ENCODE data around the gene TNS3. TPM values are rescaled to one million over a fixed set of nuclear protein-coding genes. Genes with fewer than 3 reads are reported as not detected.

Gene TNS3
- total RNA-seq, 2 experiments from 2014 or later, result not detected

GRCh38 chr7:47498229-47499056 lies 83.5 kb downstream of the TNS3 start:
- ChIA-PET CTCF (interaction anchor here (0.6 kb wide), 1 partner anchor 1332 kb away, joined by 3 read pairs; no protein-coding TSS in a partner anchor), POLR2A (no interaction called here)
- no peak overlapping the region for H3K27ac Mint-ChIP-seq
- no peak overlapping the region for H3K4me3 Mint-ChIP-seq
- H3K27me3 Mint-ChIP-seq, result peaks cover 8% of the 10 kb centered on the region
- no peaks in the 10 kb centered on the region for H3K4me1 Mint-ChIP-seq
- H3K36me3 Mint-ChIP-seq (ENCODE audit: low read depth), result no peaks in the 10 kb centered on the region
- no peak for DNase-seq
- H3K9me3 Mint-ChIP-seq, result no peaks in the 10 kb centered on the region

GRCh38 chr7:47497367-47498096 lies 84.4 kb downstream of the TNS3 start:
- no peak overlapping the region for H3K27ac Mint-ChIP-seq
- peaks cover 8% of the 10 kb centered on the region for H3K27me3 Mint-ChIP-seq
- no peaks in the 10 kb centered on the region for H3K4me1 Mint-ChIP-seq
- H3K36me3 Mint-ChIP-seq (ENCODE audit: low read depth), result no peaks in the 10 kb centered on the region
- POLR2A ChIA-PET, result no interaction called here
- H3K4me3 Mint-ChIP-seq, result no peak overlapping the region
- no peak for DNase-seq
- CTCF ChIA-PET, result no interaction called here
- no peaks in the 10 kb centered on the region for H3K9me3 Mint-ChIP-seq

DNA sequence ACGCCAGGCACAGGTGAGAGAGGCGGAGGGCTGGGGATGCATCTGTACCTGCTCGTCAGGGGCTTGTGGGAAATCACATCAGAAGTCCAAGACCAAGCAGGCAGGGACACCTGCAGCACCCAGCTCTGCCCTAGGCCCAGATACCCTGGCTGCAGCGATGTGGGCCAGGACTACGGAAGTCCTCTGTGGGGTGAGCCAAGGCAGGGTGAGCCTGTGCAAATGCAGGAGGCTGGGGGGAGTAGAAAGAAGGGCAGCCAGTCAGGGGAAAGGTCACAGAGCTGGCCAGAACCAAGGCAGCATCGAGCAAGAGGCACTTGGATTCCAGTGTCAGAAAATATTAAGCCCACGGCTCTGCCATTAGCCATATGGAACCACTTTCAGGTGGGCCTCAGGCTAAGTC lies 85.2 kb downstream of the TNS3 start:
- no peaks in the 10 kb centered on the region for H3K9me3 Mint-ChIP-seq
- DNase-seq, result no peak
- POLR2A ChIA-PET, result no interaction called here
- H3K27me3 Mint-ChIP-seq, result peaks cover 8% of the 10 kb centered on the region
- H3K27ac Mint-ChIP-seq, result no peak overlapping the region
- H3K4me3 Mint-ChIP-seq, result no peak overlapping the region
- H3K36me3 Mint-ChIP-seq (ENCODE audit: low read depth), result no peaks in the 10 kb centered on the region
- CTCF ChIA-PET, result no interaction called here
- H3K4me1 Mint-ChIP-seq, result no peaks in the 10 kb centered on the region

- no peaks in the 10 kb centered on the region for H3K4me1 Mint-ChIP-seq
- no peak for DNase-seq
- no peaks in the 10 kb centered on the region for H3K9me3 Mint-ChIP-seq
- no peak overlapping the region for H3K4me3 Mint-ChIP-seq
- H3K27ac Mint-ChIP-seq, result no peak overlapping the region
- H3K36me3 Mint-ChIP-seq (ENCODE audit: low read depth), result no peaks in the 10 kb centered on the region
- CTCF ChIA-PET, result no interaction called here
- POLR2A ChIA-PET, result no interaction called here
- peaks cover 8% of the 10 kb centered on the region for H3K27me3 Mint-ChIP-seq
These were observed 85.8 kb downstream of the TNS3 start for GRCh38 chr7:47496056-47496665.

DNA sequence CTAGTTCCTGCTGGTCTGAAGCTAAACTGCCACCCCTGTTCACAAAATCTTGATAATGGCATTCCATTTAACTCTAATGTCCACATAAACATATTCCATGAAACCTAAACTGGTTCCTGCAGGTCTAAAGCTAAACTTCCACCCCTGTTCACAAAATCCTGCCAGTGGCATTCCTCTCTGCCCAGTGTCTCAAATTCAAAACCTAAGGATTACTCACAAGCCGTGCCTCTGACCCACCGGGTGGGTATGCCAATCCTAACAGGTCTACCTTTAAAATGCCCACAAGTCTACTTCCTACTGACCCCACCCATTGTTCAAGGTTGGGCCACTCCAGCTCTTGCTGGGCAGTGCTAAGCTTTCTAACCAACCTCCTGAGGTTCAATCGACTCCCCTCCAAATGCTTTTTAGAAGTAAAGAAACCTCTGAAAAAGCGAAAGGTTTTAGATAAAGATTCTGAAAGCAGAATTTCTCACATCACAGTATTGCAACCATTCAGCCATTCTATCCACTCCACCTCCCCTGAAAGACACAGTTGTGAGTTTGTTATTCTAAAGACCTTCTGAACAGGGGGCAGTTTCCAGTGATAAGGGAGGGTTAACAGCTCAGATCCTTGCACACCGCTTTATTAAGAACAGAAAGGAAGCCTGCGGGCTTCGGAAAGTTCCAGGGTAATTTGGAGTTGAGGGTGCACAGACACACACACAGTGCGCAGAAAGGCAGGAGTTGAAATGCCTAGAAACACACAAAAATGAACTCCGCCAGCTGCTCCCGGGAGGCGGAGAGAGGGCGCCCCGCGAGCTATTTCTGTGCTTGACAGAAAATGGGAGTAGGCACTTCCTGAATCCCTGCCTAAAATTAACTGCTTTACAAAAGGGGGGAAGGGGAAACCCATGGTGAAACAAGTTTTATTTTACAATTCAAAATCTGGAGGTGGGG lies 87.7 kb downstream of the TNS3 start:
- Mint-ChIP-seq H3K27me3 (peaks cover 8% of the 10 kb centered on the region), H3K27ac (no peak overlapping the region), H3K36me3 (ENCODE audit: low read depth) (no peaks in the 10 kb centered on the region), H3K4me3 (no peak overlapping the region), H3K9me3 (no peaks in the 10 kb centered on the region), H3K4me1 (no peaks in the 10 kb centered on the region)
- ChIA-PET POLR2A (no interaction called here), CTCF (interaction anchor here (0.6 to 0.7 kb wide), 2 partner anchors 9 to 320 kb away, joined by 3 read pairs; no protein-coding TSS in a partner anchor)
- DNase-seq, result no peak

GRCh38 chr7:47492716-47493325 lies 89.1 kb downstream of the TNS3 start:
- Mint-ChIP-seq H3K4me3 (no peak overlapping the region), H3K4me1 (no peaks in the 10 kb centered on the region), H3K27ac (no peak overlapping the region), H3K9me3 (no peaks in the 10 kb centered on the region), H3K27me3 (peaks cover 8% of the 10 kb centered on the region), H3K36me3 (ENCODE audit: low read depth) (no peaks in the 10 kb centered on the region)
- no peak for DNase-seq
- POLR2A ChIA-PET, result no interaction called here
- CTCF ChIA-PET, result interaction anchor here (0.9 kb wide), 1 partner anchor 117 kb away, joined by 4 read pairs; no protein-coding TSS in a partner anchor

DNA sequence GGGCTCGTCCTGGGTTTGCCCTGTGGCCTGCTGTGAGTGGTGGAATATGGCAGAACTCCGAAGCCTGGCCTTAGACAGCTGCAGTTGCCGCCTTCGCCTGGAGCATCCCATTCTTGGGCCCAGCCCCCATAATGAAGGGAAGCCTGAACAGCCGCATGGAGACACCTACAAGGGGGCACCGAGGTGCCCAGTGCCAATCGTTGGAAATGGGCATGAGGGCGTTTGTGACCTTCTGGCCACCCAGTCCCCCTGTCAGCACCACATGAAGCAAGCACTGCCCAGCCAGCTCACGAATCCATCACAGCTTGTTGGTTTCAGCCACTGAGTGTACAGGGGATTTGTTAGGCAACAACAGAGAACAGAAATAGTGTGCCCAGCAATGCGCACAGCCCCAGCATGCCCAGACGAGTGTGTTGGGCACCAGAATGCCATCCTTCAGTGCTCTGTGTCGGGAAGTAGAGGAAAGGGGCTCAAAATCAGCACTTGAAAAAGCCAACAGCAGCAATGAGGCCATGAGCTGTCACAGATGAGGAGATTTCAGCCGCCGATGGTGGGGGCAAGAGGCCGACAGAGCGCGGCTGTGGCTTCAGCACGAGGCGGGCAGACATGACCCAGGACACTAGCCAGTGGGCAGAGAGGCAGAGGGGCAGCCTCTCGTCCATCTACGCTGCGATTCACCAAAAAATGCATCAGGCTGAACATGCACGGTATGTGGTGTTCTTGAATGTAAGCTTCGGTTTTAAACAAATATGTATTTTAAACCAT lies 91.2 kb downstream of the TNS3 start:
- POLR2A ChIA-PET, result no interaction called here
- Mint-ChIP-seq H3K27ac (no peak overlapping the region), H3K27me3 (peaks cover 8% of the 10 kb centered on the region), H3K9me3 (no peaks in the 10 kb centered on the region), H3K36me3 (ENCODE audit: low read depth) (no peaks in the 10 kb centered on the region), H3K4me3 (no peak overlapping the region), H3K4me1 (no peaks in the 10 kb centered on the region)
- DNase-seq, result no peak
- CTCF ChIA-PET, result no interaction called here

DNA sequence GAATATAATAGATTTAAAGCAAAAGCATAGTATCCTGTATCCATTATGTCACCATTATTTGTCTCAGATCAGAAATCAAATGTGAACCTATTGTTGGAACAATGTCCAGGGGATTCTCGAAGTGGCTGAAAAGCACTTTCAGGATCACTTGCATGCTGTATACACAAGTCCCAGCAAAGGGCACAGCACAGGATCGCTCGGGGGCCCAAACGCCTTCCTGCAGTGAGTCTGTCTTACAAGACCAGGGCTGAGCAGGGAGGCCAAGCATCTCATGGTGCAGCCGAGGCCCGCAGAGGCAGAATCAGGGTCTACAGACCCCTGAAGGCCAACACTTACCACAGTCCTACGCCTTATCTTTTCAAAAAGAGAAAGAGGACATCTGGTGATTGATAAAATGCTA lies 92.3 kb downstream of the TNS3 start:
- CTCF ChIA-PET, result no interaction called here
- Mint-ChIP-seq H3K4me1 (no peaks in the 10 kb centered on the region), H3K36me3 (ENCODE audit: low read depth) (no peaks in the 10 kb centered on the region), H3K4me3 (no peak overlapping the region), H3K9me3 (no peaks in the 10 kb centered on the region), H3K27ac (no peak overlapping the region), H3K27me3 (peaks cover 5% of the 10 kb centered on the region)
- POLR2A ChIA-PET, result no interaction called here
- DNase-seq, result no peak

DNA sequence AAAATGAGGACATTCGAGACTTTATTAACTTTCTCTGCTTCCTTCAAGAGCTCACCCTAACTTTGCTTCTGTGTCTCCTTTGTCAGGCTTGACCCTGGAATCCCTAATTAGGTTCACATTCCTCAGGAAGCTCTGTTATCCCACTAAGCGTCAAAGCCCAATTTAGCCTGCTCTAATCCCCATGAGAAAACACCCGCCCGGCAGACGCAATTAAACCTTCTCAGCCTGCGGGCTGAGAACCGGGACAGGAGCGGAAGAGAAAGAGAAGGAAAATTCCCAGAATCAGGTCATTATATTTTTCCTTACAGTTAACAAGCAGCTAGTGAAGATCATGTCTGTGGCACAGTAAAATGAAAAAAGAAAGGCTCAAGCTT lies 93.0 kb downstream of the TNS3 start:
- peaks cover 2% of the 10 kb centered on the region for H3K27me3 Mint-ChIP-seq

GRCh38 chr7:47488201-47488968 lies 93.5 kb downstream of the TNS3 start:
- H3K4me3 Mint-ChIP-seq, result no peak overlapping the region
- H3K27ac Mint-ChIP-seq, result no peak overlapping the region
- H3K27me3 Mint-ChIP-seq, result no peaks in the 10 kb centered on the region
- ChIA-PET POLR2A (no interaction called here), CTCF (no interaction called here)
- no peaks in the 10 kb centered on the region for H3K9me3 Mint-ChIP-seq
- H3K4me1 Mint-ChIP-seq, result no peaks in the 10 kb centered on the region
- H3K36me3 Mint-ChIP-seq (ENCODE audit: low read depth), result no peaks in the 10 kb centered on the region
- DNase-seq, result no peak

More for the DNA sequence above, 93.0 kb downstream of the TNS3 start:
- Mint-ChIP-seq H3K36me3 (ENCODE audit: low read depth) (no peaks in the 10 kb centered on the region), H3K4me1 (no peaks in the 10 kb centered on the region), H3K27ac (no peak overlapping the region), H3K9me3 (no peaks in the 10 kb centered on the region), H3K4me3 (no peak overlapping the region)
- CTCF ChIA-PET, result no interaction called here
- DNase-seq, result no peak
- POLR2A ChIA-PET, result no interaction called here

DNA sequence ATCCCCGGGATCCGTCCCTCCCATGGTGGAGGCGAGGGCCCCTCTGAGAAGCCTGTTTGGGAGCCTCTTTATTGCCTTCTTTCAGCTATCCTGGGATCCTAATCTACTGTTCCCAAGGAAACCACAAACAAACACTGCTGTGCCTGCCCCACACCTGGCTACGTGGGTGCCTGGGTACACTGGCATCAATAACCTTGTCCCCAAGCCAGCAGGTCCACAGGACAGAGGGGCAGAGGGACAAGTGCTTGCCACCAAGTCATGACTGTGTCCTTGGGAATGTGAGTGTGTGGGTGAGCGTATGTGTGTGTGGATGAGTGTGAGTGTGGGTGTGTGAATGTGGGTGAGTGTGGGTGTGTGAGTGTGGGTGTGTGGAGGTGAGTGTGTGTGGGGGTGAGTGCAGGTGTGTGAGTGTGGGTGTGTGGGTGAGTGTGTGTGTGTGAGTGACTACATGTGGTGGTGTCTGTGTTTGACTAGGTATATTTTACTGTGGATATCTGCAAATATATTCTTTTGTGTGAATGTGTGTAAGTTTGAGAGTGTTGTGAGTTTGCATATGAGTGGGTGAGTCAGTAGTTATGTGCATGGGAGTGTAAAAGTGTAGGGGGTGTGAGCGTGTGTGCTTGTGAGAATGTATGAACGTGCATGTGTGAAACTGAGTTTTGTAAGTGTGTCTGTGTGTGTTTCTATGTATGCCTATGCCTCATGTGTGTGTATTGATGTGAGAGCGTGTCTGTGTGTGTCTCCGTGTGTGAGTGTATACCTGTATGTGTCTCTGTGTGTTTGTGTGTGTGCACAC lies 96.1 kb downstream of the TNS3 start:
- Mint-ChIP-seq H3K27ac (no peak overlapping the region), H3K4me1 (no peaks in the 10 kb centered on the region), H3K4me3 (no peak overlapping the region), H3K27me3 (no peaks in the 10 kb centered on the region), H3K36me3 (ENCODE audit: low read depth) (no peaks in the 10 kb centered on the region), H3K9me3 (no peaks in the 10 kb centered on the region)
- ChIA-PET CTCF (no interaction called here), POLR2A (no interaction called here)
- no peak for DNase-seq

Measured in activated CD4-positive, alpha-beta T cell treated with anti-CD3 and anti-CD28 coated beads, Interleukin-2, amount 10 ng/mL, durations not matched to agents 7 days and 5 days (primary cell).